Right forelimb (tissue), 1 donor: Measurements from ENCODE around the gene WDR55.
"Not testable (repeated sequence)": the region's sequence is repeated elsewhere in the genome, so short reads cannot be mapped to it uniquely, and the experiment has no call there.

ENCODE experiments used
- DNase-seq: peaks from one replicate; pipeline ENCODE4 v3.0.0-alpha.2; 2018

Gene WDR55

DNA sequence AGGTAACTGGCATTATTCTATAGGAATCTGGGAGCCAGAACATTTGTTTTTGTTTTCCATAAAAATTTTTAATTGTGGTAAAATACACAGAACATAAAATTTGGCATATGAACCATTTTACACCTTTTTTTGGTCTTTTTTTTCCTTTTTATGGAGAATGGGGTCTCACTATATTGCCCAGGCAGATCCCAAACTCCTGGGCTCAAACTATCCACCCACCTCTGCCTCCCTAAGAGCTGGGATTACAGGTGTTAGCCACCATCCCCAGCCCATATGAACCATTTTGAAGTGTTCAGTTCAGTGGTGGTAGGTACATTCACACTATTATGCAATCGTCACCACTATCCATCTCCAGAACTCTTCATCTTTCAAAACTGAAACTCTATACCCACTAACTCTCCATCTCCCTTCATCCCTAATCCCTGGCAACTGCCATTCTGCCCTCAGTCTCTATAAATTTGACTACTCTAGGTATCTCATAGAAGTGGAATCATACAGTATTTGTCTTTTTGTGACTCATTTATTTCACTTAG, 48.9 kb downstream of the WDR55 start:
- DNase-seq, result no peak

DNA sequence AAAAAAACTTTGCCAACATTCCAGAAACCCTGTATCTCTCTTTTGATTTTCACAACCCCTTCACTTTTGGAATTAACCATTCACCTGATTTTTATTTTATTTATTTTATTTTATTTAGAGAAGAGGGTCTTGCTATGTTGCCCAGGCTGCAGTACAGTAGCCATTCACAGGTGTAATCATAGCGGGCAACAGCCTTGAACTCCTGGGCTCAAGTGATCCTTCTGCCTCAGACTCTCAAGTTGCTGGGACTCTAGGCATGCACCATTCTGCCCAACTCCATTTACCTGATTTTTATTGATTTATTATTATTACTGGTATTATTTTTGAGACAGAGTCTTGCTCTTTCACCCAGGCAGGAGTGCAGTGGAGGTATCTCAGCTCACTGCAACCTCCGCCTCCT, 51.5 kb downstream of the WDR55 start:
- DNase-seq, result not testable (repeated sequence)

DNA sequence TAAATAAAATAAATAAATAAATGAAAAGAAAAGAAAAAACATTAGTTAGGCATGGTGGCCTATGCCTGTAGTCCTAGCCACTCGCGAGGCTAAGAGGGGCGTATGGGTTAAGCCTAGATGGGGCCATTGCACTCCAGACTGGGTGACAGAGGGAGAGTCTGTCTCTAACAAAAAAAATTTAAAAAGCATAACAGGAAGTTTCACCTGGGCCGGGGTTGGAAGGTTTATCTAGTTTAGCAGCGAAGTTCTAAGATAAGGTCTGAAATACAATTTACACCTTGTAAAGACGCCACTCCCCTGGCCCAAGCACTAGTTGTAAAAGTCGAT, 53.5 kb downstream of the WDR55 start:
- DNase-seq, result no peak

DNA sequence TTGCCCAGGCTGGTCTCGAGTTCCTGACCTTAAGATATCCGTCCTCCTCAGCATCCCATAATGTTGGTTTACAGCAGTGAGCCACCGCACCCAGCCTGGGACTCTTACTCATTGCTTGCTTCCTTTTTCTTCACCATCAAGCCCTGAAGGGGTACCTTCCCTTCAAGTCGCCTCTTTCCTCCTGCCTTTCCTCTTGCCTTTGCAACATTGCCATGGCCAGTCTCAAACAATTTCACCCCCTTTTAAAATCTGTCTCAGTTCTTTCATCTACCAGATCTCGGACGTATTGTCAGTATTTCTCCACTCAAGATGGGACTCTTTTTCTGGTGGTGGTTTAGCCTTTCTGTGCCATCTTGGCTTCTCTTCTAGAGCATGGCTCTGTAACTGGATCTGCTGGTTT, 56.0 kb downstream of the WDR55 start:
- DNase-seq, result not testable (repeated sequence)

DNA sequence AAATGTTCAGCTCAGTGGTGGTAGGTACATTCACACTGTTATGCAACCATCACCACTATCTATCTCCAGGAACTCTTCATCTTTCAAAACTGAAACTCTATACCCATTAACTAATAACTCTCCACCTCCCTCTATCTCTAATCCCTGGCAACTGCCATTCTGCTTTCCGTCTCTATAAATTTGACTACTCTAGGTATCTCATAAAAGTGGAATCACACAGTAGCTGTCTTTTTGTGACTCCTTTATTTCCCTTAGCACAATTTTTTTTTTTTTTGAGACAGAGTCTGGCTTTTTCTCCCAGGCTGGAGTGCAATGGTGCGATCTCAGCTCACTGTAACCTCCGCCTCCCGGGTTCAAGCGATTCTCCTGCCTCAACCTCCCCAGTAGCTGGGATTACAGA, 56.7 kb downstream of the WDR55 start:
- not testable (repeated sequence) for DNase-seq
